Smooth muscle cell (in vitro differentiated cells): Measurements from ENCODE around the gene BRF1. TPM values are rescaled to one million over a fixed set of nuclear protein-coding genes. Genes with fewer than 3 reads are reported as not detected.

Experiments
- DNase-seq: peaks from one replicate; lab custom pipeline; 2025; ENCODE audit not compliant: unreplicated experiment; lab: John Stamatoyannopoulos, UW
- H2AFZ ChIP-seq: fragments of 200-600 bp; sonication (generic); 2 replicates; pipeline ENCODE4 v1.6.0; 2016; ENCODE audit warnings: antibody characterized with exemption, low read depth, mild to moderate bottlenecking
- H3F3A ChIP-seq: fragments of 200-600 bp; sonication (generic); 2 replicates; pipeline ENCODE4 v1.6.0; 2017; ENCODE audit warnings: antibody characterized with exemption, low read depth
- H3K27ac ChIP-seq: fragments of 200-600 bp; sonication (generic); 2 replicates; pipeline ENCODE4 v1.5.1; 2016; ENCODE audit warnings: low read depth, mild to moderate bottlenecking
- H3K27me3 ChIP-seq: fragments of 200-600 bp; sonication (generic); 2 replicates; pipeline ENCODE4 v1.6.1; 2016; ENCODE audit warnings: low read depth, mild to moderate bottlenecking
- H3K36me3 ChIP-seq: fragments of 200-600 bp; sonication (generic); 2 replicates; pipeline ENCODE4 v1.5.1; 2016; ENCODE audit warnings: low read depth
- H3K4me1 ChIP-seq: fragments of 200-600 bp; sonication (generic); 2 replicates; pipeline ENCODE4 v1.5.1; 2016; ENCODE audit warnings: low read depth
- H3K4me2 ChIP-seq: fragments of 200-600 bp; sonication (generic); 2 replicates; pipeline ENCODE4 v1.6.0; 2016; ENCODE audit warnings: mild to moderate bottlenecking
- H3K4me3 ChIP-seq: fragments of 200-600 bp; sonication (generic); 2 replicates; pipeline ENCODE4 v1.5.1; 2016; ENCODE audit warnings: mild to moderate bottlenecking
- H3K79me2 ChIP-seq: fragments of 200-600 bp; sonication (generic); 2 replicates; pipeline ENCODE4 v1.6.0; 2016; ENCODE audit warnings: low read depth, mild to moderate bottlenecking
- H3K9ac ChIP-seq: fragments of 200-600 bp; sonication (generic); 2 replicates; pipeline ENCODE4 v1.6.0; 2016; ENCODE audit warnings: low read depth
- H3K9me3 ChIP-seq: fragments of 200-600 bp; sonication (generic); replicated peaks from 2 replicates; pipeline ENCODE4 v1.5.1; 2016; ENCODE audit warnings: low read depth
- H4K20me1 ChIP-seq: fragments of 200-600 bp; sonication (generic); 2 replicates; pipeline ENCODE4 v1.6.0; 2016; ENCODE audit warnings: low read depth
- CTCF ChIP-seq: fragments of 200-600 bp; sonication (generic); IDR thresholded peaks from 2 replicates; pipeline ENCODE4 v1.5.1; 2017; ENCODE audit warnings: borderline replicate concordance, mild to moderate bottlenecking, antibody characterized with exemption; ENCODE audit not compliant: insufficient read depth, poor library complexity, severe bottlenecking
- WGBS: methylation state at CpG from one replicate; pipeline ENCODE4 v1.1.7; 2016; ENCODE audit warnings: low lambda C conversion rate; 5-methylcytosine and 5-hydroxymethylcytosine counted together
- polyA plus RNA-seq: library from polyadenylated mRNA; unstranded; fragments of >200 nt; fragmentation: Nextera tagmentation; extraction: Ambion mirVana; gene quantifications from 2 replicates; pipeline ENCODE4 v1.2.1, GENCODE V29; 2016
- total RNA-seq: library from RNA; depleted of rRNA; stranded (reverse); fragments of >200 nt; gene quantifications from 2 replicates; pipeline ENCODE4 v1.2.3, GENCODE V29; 2014

BRF1 gene
- total and polyA plus RNA-seq, 2 experiments from 2014 or later, result 12.5 to 15.9 TPM

GRCh38 chr14:105326891-105327694 is 26.3 kb upstream of the BRF1 start:
- no peaks in the 10 kb centered on the region for H3K36me3 ChIP-seq
- no peak overlapping the region for H2AFZ ChIP-seq
- H3F3A ChIP-seq, result no peaks in the 10 kb centered on the region
- no peak overlapping the region for H3K9ac ChIP-seq
- H3K27me3 ChIP-seq, result no peaks in the 10 kb centered on the region
- H3K4me2 ChIP-seq, result no peak overlapping the region
- H3K79me2 ChIP-seq, result peaks cover 55% of the 10 kb centered on the region
- H3K4me1 ChIP-seq, result peaks cover 13% of the 10 kb centered on the region
- no peak for DNase-seq
- WGBS, result 67% methylated on average over 30 of the region's 34 CpGs
- TF ChIP-seq CTCF, result no peak
- H3K27ac ChIP-seq, result no peak overlapping the region
- H3K9me3 ChIP-seq, result no peaks in the 10 kb centered on the region
- no peak overlapping the region for H3K4me3 ChIP-seq
- peaks cover 89% of the 10 kb centered on the region for H4K20me1 ChIP-seq

- Histone ChIP-seq H3K27ac (no peak overlapping the region), H3K9me3 (no peaks in the 10 kb centered on the region), H3K36me3 (no peaks in the 10 kb centered on the region), H3K27me3 (no peaks in the 10 kb centered on the region), H3K4me3 (no peak overlapping the region), H3K9ac (no peak overlapping the region), H3K4me2 (no peak overlapping the region), H3F3A (no peaks in the 10 kb centered on the region), H3K79me2 (peaks cover 55% of the 10 kb centered on the region), H3K4me1 (peaks cover 13% of the 10 kb centered on the region), H2AFZ (no peak overlapping the region), H4K20me1 (peaks cover 88% of the 10 kb centered on the region)
- 90% methylated on average over 9 of the region's 9 CpGs for WGBS
- TF ChIP-seq CTCF, result no peak
- DNase-seq, result no peak
Observed at GRCh38 chr14:105326568-105326867, 25.7 kb upstream of the BRF1 start.

GRCh38 chr14:105325716-105326567 is 25.1 kb upstream of the BRF1 start:
- Histone ChIP-seq H2AFZ (no peak overlapping the region), H3K4me2 (no peak overlapping the region), H3F3A (no peaks in the 10 kb centered on the region), H3K79me2 (peaks cover 55% of the 10 kb centered on the region), H4K20me1 (peaks cover 89% of the 10 kb centered on the region), H3K9ac (no peak overlapping the region), H3K27me3 (no peaks in the 10 kb centered on the region), H3K9me3 (no peaks in the 10 kb centered on the region), H3K4me3 (no peak overlapping the region), H3K4me1 (peaks cover 13% of the 10 kb centered on the region), H3K36me3 (no peaks in the 10 kb centered on the region), H3K27ac (no peak overlapping the region)
- TF ChIP-seq CTCF, result no peak
- DNase-seq, result no peak
- 95% methylated on average over 27 of the region's 27 CpGs for WGBS
